ENCODE measurements around the gene TRABD.

GRCh38 chr22:50153056-50153755, 32.5 kb upstream of the TRABD start:
- TF ChIP-seq CTCF (conservative IDR thresholded peaks at IDR 0.05) (no peak), ZFX (IDR thresholded peaks at IDR 0.05) (no peak)

Data from C4-2B (cell line).